Stimulated activated CD4-positive, alpha-beta T cell treated with anti-CD3 and anti-CD28 coated beads, Interleukin-2, amount 100 ng/mL, for 48 hours (primary cell): ENCODE measurements around the gene ENDOU.
A peak's percentile ranks its signal among the peaks of the same experiment; 100 is the strongest.

Source experiments
- DNase-seq, 2 donors: peaks; one replicate each; pipeline ENCODE4 v3.0.0-alpha.2; 2020

Gene ENDOU

GRCh38 chr12:47725091-47725772, at the start of gene ENDOU:
Gene ENDOU (minus strand): TSS chr12:47725490. CDS start chr12:47725413, 77 bp downstream.
- DNase-seq = no peak

GRCh38 chr12:47774663-47775062, 49.4 kb upstream of the ENDOU start:
- DNase-seq = no peak

GRCh38 chr12:47773858-47774580, 48.7 kb upstream of the ENDOU start:
- no peak for DNase-seq

- peak; percentile 53 to 70 for DNase-seq
Measured at GRCh38 chr12:47773062-47773857, 48.0 kb upstream of the ENDOU start, which contains the start of gene SLC48A1. Gene SLC48A1 (plus strand): TSS chr12:47773238. CDS start chr12:47773305, 67 bp downstream.

- DNase-seq = no peak
Measured at GRCh38 chr12:47772738-47773061, 47.4 kb upstream of the ENDOU start.

- DNase-seq = no peak
Measured at GRCh38 chr12:47772094-47772660, 46.9 kb upstream of the ENDOU start.

- no peak for DNase-seq
Measured at GRCh38 chr12:47771304-47771703, 46.0 kb upstream of the ENDOU start.

GRCh38 chr12:47770086-47770726, 44.9 kb upstream of the ENDOU start:
- no peak for DNase-seq

- DNase-seq = no peak
Measured at GRCh38 chr12:47769234-47770085, 44.2 kb upstream of the ENDOU start.

GRCh38 chr12:47768323-47768811, 43.1 kb upstream of the ENDOU start:
- no peak for DNase-seq

GRCh38 chr12:47767216-47767724, 42.0 kb upstream of the ENDOU start:
- peak; percentile 64 to 67 for DNase-seq

GRCh38 chr12:47766502-47767215, 41.4 kb upstream of the ENDOU start:
- DNase-seq = no peak

- DNase-seq = no peak
Measured at GRCh38 chr12:47763481-47764346, 38.4 kb upstream of the ENDOU start.

- no peak for DNase-seq
Measured at GRCh38 chr12:47762850-47763465, 37.7 kb upstream of the ENDOU start.

- peak; percentile 53 to 62 for DNase-seq
Measured at GRCh38 chr12:47758834-47759690, 33.8 kb upstream of the ENDOU start, which contains the start of gene RAPGEF3. Gene RAPGEF3 (minus strand): TSS chr12:47758880. CDS start chr12:47758556, 324 bp downstream.

- DNase-seq = no peak
Measured at GRCh38 chr12:47758584-47758833, 33.2 kb upstream of the ENDOU start.

- DNase-seq = no peak
Measured at GRCh38 chr12:47757840-47758583, 32.7 kb upstream of the ENDOU start.
